ENCODE measurements around the gene FSIP2.

The FSIP2 gene

DNA sequence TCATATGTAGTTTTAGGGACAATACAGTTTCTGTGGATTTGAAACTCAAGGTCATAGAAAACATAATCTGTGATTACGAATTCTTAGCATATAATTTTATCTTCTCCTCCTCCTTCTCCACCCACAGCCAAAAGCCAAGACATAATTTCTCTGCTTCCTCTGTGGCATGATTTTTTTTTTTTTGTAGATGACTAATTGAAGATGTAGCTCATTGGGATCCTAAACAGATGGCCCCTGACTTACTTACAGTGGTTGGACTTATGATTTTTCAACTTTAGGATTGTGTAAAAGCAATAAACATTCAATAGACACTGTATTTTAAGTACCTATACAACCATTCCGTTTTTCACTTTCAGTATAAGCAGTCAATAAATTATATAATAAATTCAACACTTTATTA is 42.3 kb downstream of the FSIP2 start:
- Histone ChIP-seq H3K27me3 (ENCODE audit: control insufficient read depth, insufficient read depth, low read length, poor library complexity, severe bottlenecking) (no peaks in the 10 kb centered on the region), H3K4me3 (ENCODE audit: insufficient read depth, low read depth, low read length) (no peak overlapping the region), H3K9me3 (ENCODE audit: control insufficient read depth, low read length) (no peaks in the 10 kb centered on the region), H3K27ac (ENCODE audit: insufficient read depth, low read depth, low read length, poor library complexity, severe bottlenecking) (no peak overlapping the region), H3K4me1 (ENCODE audit: control insufficient read depth, insufficient read depth, low read length) (no peaks in the 10 kb centered on the region), H3K36me3 (ENCODE audit: control insufficient read depth, insufficient read depth, low read length) (no peaks in the 10 kb centered on the region)
- WGBS, 2 experiments: 60% methylated on average over 1 of the region's 2 CpGs; no CpG with 5 or more reads in 1 of the 2 experiments

DNA sequence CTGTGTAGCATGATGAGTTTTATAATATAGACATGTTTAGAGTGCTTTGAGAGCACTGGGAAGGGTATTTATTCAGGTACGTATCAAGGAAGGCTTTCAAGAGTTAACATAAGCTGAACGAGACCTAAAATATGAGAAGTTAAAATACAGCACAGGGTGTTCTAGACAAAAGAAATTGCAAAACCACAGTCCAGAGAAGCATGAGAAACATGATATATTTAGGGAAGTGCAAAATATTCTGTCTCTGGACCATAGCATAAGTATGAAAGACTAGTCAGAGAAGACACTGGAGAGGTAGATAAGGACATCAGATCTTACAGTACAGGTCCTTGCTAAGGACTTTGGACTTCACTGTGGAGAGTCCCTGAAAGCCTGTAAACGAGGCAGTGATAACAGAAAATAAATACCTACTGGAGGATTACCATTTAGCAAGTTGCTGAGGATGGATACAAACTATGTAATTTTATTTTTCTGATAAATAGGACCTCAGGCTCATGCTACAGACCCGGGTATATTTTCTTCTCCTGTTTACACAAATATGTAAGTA is 43.7 kb downstream of the FSIP2 start:
- Histone ChIP-seq H3K4me1 (ENCODE audit: control insufficient read depth, insufficient read depth, low read length) (no peaks in the 10 kb centered on the region), H3K27ac (ENCODE audit: insufficient read depth, low read depth, low read length, poor library complexity, severe bottlenecking) (no peak overlapping the region), H3K4me3 (ENCODE audit: insufficient read depth, low read depth, low read length) (no peak overlapping the region), H3K9me3 (ENCODE audit: control insufficient read depth, low read length) (no peaks in the 10 kb centered on the region), H3K36me3 (ENCODE audit: control insufficient read depth, insufficient read depth, low read length) (no peaks in the 10 kb centered on the region), H3K27me3 (ENCODE audit: control insufficient read depth, insufficient read depth, low read length, poor library complexity, severe bottlenecking) (no peaks in the 10 kb centered on the region)
- 94 to 96% methylated on average over 3 of the region's 4 CpGs for WGBS, 2 experiments

DNA sequence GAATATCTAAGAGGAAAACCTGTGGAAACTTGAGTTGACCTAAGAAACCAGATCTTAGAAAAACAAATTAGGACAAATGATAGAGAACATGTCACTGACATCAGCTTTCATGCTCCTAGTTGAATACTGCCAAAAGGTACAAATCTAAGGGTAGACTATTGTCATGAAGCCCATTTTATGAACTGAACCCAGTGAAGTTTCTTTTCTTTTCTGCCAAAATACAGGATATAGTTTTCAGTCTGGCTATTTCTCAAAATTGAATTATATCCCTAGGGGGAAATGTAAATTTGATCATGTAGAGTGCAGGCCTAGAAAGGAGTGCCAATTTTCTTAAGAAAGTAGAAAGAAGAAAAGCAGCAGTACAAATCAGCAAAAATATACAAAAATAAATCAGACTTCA is 46.6 kb downstream of the FSIP2 start:
- H3K27me3 ChIP-seq (ENCODE audit: control insufficient read depth, insufficient read depth, low read length, poor library complexity, severe bottlenecking): no peaks in the 10 kb centered on the region
- no peaks in the 10 kb centered on the region for H3K36me3 ChIP-seq (ENCODE audit: control insufficient read depth, insufficient read depth, low read length)
- H3K9me3 ChIP-seq (ENCODE audit: control insufficient read depth, low read length): no peaks in the 10 kb centered on the region
- no peak overlapping the region for H3K27ac ChIP-seq (ENCODE audit: insufficient read depth, low read depth, low read length, poor library complexity, severe bottlenecking)
- H3K4me1 ChIP-seq (ENCODE audit: control insufficient read depth, insufficient read depth, low read length): no peaks in the 10 kb centered on the region
- no peak overlapping the region for H3K4me3 ChIP-seq (ENCODE audit: insufficient read depth, low read depth, low read length)

DNA sequence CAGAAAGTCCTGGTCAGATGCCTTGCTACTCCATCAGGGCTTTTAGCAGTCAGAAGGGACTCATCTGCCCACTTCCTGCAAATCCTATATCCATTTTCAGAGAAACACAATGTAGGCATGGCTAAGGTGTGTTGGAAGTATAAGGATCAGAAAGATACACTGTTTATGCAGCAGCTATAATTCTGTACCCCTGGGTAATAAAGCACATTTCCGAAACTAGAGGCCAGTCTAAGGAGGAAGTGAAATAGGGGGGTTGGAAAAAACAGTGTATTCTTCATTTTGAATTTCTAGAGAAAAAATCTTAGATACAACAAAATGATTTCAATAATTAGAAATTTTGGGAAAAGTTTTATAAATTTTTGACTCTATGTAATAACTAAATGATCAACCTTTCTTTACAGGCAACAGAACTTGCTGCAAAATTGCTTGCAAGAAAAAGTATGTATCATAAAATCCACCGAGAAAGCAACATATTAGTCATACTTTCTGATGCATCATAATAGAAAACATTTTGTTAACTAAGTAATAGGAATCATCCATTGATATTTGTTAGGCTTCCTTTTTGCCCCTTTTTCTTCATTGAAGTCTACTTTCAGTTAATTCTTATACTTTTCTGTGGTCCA is 47.4 kb downstream of the FSIP2 start:
- no peaks in the 10 kb centered on the region for H3K9me3 ChIP-seq (ENCODE audit: control insufficient read depth, low read length)
- WGBS, 2 experiments: 92% methylated on average over 2 of the region's 2 CpGs; no CpG with 5 or more reads in 1 of the 2 experiments

DNA sequence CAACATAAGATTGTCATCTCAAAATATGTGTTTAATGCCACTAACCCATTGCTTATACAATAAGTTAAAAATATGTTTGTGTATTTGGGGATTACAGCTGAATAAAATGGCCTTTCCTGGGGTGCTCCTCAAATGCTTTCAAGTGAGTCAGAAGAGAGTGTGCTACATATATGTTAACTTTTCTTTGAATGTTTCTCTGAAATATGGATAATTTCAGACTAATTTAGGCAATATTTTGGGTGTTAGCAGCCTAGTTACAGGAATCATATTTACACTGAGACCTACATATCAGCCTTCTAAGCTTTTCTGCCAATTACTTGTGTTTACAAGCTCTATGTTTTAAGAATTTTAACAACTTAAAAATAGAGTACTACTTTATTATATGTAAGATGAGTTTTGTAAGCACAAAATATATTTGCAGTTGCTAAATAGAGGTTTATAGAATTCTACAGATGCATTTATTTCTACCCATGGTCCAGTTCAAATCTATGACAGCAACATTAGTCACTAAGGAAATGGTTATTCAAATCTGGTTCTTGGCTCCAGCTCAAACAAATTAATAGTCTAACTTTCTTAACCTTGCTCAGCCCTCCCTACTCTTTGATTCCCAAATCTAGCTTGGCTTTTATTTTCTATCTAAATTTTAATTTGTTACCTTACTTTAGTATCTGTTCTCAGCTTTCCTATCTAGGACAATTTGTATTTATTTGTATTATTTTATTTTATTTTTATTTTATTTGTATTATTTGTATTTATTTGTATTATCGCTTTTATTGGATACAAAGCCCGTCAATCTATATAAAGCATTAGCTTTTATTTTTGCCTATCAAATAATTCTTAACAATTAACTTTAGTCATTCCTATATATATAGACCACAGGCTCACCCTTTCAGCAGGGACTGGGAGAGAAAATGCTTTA is 48.9 kb downstream of the FSIP2 start:
- WGBS, 2 experiments: 100% methylated on average over 1 of the region's 2 CpGs; no CpG with 5 or more reads in 1 of the 2 experiments

More for the DNA sequence above, 47.4 kb downstream of the FSIP2 start:
- Histone ChIP-seq H3K4me3 (ENCODE audit: insufficient read depth, low read depth, low read length) (no peak overlapping the region), H3K4me1 (ENCODE audit: control insufficient read depth, insufficient read depth, low read length) (no peaks in the 10 kb centered on the region), H3K36me3 (ENCODE audit: control insufficient read depth, insufficient read depth, low read length) (no peaks in the 10 kb centered on the region), H3K27ac (ENCODE audit: insufficient read depth, low read depth, low read length, poor library complexity, severe bottlenecking) (no peak overlapping the region), H3K27me3 (ENCODE audit: control insufficient read depth, insufficient read depth, low read length, poor library complexity, severe bottlenecking) (no peaks in the 10 kb centered on the region)

DNA sequence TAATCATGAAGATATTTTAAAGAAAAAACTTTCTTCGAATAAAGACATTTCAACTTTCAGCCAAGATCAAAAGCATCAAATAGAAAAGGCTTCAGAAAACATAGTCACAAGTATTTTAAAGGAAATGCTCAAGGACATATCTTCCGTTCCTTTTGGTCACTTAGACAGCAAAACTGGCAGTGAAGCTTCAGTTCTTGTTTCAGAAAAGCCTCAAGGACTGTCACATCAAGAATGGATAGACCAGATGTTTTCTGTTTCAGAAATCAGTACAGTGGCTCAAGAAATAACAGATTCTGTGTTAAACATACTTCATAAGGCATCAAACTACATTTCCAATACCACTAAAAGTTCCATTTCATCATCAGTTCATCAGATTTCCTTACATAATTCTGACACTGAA is 51.8 kb downstream of the FSIP2 start:
- H3K9me3 ChIP-seq (ENCODE audit: control insufficient read depth, low read length): no peaks in the 10 kb centered on the region
- no peaks in the 10 kb centered on the region for H3K36me3 ChIP-seq (ENCODE audit: control insufficient read depth, insufficient read depth, low read length)
- no peak overlapping the region for H3K27ac ChIP-seq (ENCODE audit: insufficient read depth, low read depth, low read length, poor library complexity, severe bottlenecking)
- no peak overlapping the region for H3K4me3 ChIP-seq (ENCODE audit: insufficient read depth, low read depth, low read length)
- WGBS, 2 experiments: 95 to 98% methylated on average over 2 of the region's 2 CpGs
- no peaks in the 10 kb centered on the region for H3K4me1 ChIP-seq (ENCODE audit: control insufficient read depth, insufficient read depth, low read length)
- no peaks in the 10 kb centered on the region for H3K27me3 ChIP-seq (ENCODE audit: control insufficient read depth, insufficient read depth, low read length, poor library complexity, severe bottlenecking)

More for the DNA sequence above, 48.9 kb downstream of the FSIP2 start:
- H3K36me3 ChIP-seq (ENCODE audit: control insufficient read depth, insufficient read depth, low read length): no peaks in the 10 kb centered on the region
- no peaks in the 10 kb centered on the region for H3K9me3 ChIP-seq (ENCODE audit: control insufficient read depth, low read length)
- H3K27ac ChIP-seq (ENCODE audit: insufficient read depth, low read depth, low read length, poor library complexity, severe bottlenecking): no peak overlapping the region
- no peak overlapping the region for H3K4me3 ChIP-seq (ENCODE audit: insufficient read depth, low read depth, low read length)
- no peaks in the 10 kb centered on the region for H3K4me1 ChIP-seq (ENCODE audit: control insufficient read depth, insufficient read depth, low read length)
- no peaks in the 10 kb centered on the region for H3K27me3 ChIP-seq (ENCODE audit: control insufficient read depth, insufficient read depth, low read length, poor library complexity, severe bottlenecking)

DNA sequence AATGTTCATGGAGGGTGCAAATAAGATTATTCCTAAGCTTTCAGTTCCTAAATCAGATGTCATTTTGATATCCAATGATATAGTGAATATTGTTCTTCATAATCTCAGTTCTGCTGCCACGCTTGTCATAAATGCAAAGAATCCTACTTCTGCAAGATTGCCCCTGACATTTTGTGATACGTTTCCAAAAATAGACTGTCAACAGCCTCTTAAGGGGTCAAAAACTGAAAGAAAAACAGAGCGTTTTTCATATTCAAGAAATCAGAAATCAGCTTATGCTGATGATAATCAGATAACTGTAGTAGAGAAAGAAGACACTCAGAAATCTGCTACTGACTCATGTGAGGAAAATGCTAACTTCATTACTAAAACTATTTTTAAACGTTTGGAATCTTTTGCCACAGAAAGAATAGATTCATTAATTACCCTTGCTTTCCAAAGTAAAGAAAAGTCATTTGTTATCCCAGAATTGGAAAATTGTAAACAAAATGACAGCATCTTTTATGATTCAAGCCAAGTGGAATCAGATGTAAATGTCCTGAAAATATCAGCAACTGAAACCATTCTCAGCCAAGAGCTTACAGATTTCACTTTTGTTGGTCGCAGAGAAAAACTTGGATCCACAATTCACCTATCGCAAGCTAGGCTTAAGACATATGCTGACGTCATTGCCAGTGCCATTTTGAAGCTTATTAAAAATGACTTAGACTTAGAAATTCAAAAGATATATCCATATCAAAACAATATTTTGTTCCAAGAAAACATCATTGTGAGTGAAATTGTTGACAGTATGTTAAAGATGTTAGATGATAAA is 55.1 kb downstream of the FSIP2 start:
- Histone ChIP-seq H3K4me3 (ENCODE audit: insufficient read depth, low read depth, low read length) (no peak overlapping the region), H3K36me3 (ENCODE audit: control insufficient read depth, insufficient read depth, low read length) (no peaks in the 10 kb centered on the region), H3K9me3 (ENCODE audit: control insufficient read depth, low read length) (no peaks in the 10 kb centered on the region), H3K4me1 (ENCODE audit: control insufficient read depth, insufficient read depth, low read length) (no peaks in the 10 kb centered on the region), H3K27me3 (ENCODE audit: control insufficient read depth, insufficient read depth, low read length, poor library complexity, severe bottlenecking) (no peaks in the 10 kb centered on the region), H3K27ac (ENCODE audit: insufficient read depth, low read depth, low read length, poor library complexity, severe bottlenecking) (no peak overlapping the region)
- 82 to 89% methylated on average over 6 to 7 of the region's 7 CpGs for WGBS, 2 experiments

DNA sequence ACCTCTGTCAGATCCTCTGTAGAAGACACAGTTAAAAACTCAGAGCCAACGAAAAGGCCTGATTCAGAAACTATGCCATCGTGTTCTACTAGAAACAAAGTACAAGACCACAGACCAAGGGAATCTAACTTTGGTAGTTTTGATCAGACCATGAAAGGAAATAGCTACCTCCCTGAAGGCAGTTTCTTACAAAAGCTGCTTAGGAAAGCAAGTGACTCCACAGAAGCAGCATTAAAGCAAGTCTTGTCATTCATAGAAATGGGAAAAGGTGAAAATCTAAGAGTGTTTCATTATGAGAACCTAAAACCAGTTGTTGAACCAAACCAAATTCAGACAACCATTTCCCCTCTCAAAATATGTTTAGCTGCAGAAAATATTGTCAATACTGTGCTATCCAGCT is 58.2 kb downstream of the FSIP2 start:
- Histone ChIP-seq H3K9me3 (ENCODE audit: control insufficient read depth, low read length) (no peaks in the 10 kb centered on the region), H3K36me3 (ENCODE audit: control insufficient read depth, insufficient read depth, low read length) (no peaks in the 10 kb centered on the region), H3K27ac (ENCODE audit: insufficient read depth, low read depth, low read length, poor library complexity, severe bottlenecking) (no peak overlapping the region), H3K27me3 (ENCODE audit: control insufficient read depth, insufficient read depth, low read length, poor library complexity, severe bottlenecking) (no peaks in the 10 kb centered on the region), H3K4me3 (ENCODE audit: insufficient read depth, low read depth, low read length) (no peak overlapping the region), H3K4me1 (ENCODE audit: control insufficient read depth, insufficient read depth, low read length) (no peaks in the 10 kb centered on the region)
- WGBS, 2 experiments: 96 to 100% methylated on average over 2 of the region's 2 CpGs

DNA sequence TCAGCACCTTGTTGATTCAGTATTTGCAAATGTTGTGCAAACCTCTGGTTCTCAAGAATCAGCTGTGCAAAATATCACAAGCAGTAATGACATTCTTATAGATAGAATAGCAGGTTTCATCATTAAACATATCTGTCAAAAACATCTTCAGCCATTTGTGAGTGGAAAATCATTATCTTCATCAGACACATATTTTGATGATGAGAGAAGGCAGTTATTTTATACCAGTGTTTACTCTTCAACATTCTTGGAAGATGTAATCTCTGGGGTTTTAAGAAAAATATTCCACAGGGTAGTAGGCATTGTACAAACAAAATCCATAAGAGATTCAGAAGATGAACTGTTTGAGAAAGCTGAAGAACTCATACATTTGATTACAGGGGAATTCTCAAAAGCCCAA is 64.3 kb downstream of the FSIP2 start:
- H3K36me3 ChIP-seq (ENCODE audit: control insufficient read depth, insufficient read depth, low read length): no peaks in the 10 kb centered on the region
- no peak overlapping the region for H3K4me3 ChIP-seq (ENCODE audit: insufficient read depth, low read depth, low read length)
- no peak overlapping the region for H3K27ac ChIP-seq (ENCODE audit: insufficient read depth, low read depth, low read length, poor library complexity, severe bottlenecking)
- no peaks in the 10 kb centered on the region for H3K4me1 ChIP-seq (ENCODE audit: control insufficient read depth, insufficient read depth, low read length)
- H3K27me3 ChIP-seq (ENCODE audit: control insufficient read depth, insufficient read depth, low read length, poor library complexity, severe bottlenecking): no peaks in the 10 kb centered on the region
- no peaks in the 10 kb centered on the region for H3K9me3 ChIP-seq (ENCODE audit: control insufficient read depth, low read length)

DNA sequence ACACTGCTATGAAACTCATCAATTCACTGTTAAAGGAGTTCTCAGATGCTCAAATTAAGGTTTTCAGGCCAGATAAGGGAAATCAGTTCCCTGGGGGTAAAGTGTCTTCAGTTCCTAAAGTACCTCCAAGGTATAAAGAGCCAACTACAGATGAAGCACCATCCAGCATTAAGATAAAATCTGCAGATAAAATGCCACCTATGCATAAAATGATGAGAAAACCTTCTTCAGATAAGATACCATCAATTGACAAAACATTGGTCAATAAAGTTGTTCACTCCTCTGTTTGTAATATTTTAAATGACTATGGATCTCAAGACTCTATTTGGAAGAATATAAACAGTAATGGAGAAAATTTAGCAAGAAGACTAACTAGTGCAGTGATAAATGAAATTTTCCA is 68.2 kb downstream of the FSIP2 start:
- Histone ChIP-seq H3K9me3 (ENCODE audit: control insufficient read depth, low read length) (no peaks in the 10 kb centered on the region), H3K4me3 (ENCODE audit: insufficient read depth, low read depth, low read length) (no peak overlapping the region)

More for the DNA sequence above, 68.2 kb downstream of the FSIP2 start:
- no peaks in the 10 kb centered on the region for H3K36me3 ChIP-seq (ENCODE audit: control insufficient read depth, insufficient read depth, low read length)
- H3K27me3 ChIP-seq (ENCODE audit: control insufficient read depth, insufficient read depth, low read length, poor library complexity, severe bottlenecking): no peaks in the 10 kb centered on the region
- H3K4me1 ChIP-seq (ENCODE audit: control insufficient read depth, insufficient read depth, low read length): no peaks in the 10 kb centered on the region
- no peak overlapping the region for H3K27ac ChIP-seq (ENCODE audit: insufficient read depth, low read depth, low read length, poor library complexity, severe bottlenecking)
